ENCODE measurements around the gene TMEM37.

TMEM37 gene

DNA sequence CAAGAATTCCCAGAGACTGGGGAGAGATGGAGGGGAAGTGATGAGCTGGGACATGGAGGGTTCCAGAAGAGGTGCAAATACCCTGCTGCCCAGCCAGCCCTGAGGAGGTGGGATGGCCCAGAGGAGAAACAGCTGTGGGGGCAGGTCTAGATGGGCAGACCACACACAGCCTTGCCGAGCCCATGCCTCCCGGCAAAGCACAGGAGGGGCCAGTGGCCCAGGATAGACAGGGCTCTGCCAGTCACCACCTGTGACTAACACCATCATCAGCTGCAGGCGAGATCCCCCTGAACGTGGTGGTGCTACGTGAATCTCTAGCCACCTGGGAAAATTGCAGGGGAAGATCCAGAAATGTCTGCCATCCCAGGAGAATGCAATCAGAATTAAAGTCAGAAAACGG is 53.2 kb downstream of the TMEM37 start:
- no peaks in the 10 kb centered on the region for H3K36me3 ChIP-seq (replicated peaks)
- no peak for DNase-seq
- H3K4me3 ChIP-seq (ENCODE audit: low read depth, low read length): no peak overlapping the region
- H3K27me3 ChIP-seq (replicated peaks): peaks cover 5% of the 10 kb centered on the region
- no peak overlapping the region for H3K27ac ChIP-seq
- TF ChIP-seq, protein P1, sequence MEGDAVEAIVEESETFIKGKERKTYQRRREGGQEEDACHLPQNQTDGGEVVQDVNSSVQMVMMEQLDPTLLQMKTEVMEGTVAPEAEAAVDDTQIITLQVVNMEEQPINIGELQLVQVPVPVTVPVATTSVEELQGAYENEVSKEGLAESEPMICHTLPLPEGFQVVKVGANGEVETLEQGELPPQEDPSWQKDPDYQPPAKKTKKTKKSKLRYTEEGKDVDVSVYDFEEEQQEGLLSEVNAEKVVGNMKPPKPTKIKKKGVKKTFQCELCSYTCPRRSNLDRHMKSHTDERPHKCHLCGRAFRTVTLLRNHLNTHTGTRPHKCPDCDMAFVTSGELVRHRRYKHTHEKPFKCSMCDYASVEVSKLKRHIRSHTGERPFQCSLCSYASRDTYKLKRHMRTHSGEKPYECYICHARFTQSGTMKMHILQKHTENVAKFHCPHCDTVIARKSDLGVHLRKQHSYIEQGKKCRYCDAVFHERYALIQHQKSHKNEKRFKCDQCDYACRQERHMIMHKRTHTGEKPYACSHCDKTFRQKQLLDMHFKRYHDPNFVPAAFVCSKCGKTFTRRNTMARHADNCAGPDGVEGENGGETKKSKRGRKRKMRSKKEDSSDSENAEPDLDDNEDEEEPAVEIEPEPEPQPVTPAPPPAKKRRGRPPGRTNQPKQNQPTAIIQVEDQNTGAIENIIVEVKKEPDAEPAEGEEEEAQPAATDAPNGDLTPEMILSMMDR (IDR thresholded peaks at IDR 0.05; ENCODE audit: low read depth, low read length, missing control alignments): no peak
- in situ Hi-C loops (cut with HindIII; ENCODE audit: low pct_ligation_motif_present, low sequenced_read_pairs): no loop called here

GRCh38 chr2:119485336-119486110 is 53.9 kb downstream of the TMEM37 start:
- TF ChIP-seq, protein P1 (IDR thresholded peaks at IDR 0.05; ENCODE audit: low read depth, low read length, missing control alignments): no peak
- in situ Hi-C loops (cut with HindIII; ENCODE audit: low pct_ligation_motif_present, low sequenced_read_pairs): no loop called here
- H3K27me3 ChIP-seq (replicated peaks): peaks cover 3% of the 10 kb centered on the region
- DNase-seq: no peak
- H3K4me3 ChIP-seq (ENCODE audit: low read depth, low read length): no peak overlapping the region
- H3K27ac ChIP-seq: no peak overlapping the region
- no peaks in the 10 kb centered on the region for H3K36me3 ChIP-seq (replicated peaks)

- Histone ChIP-seq H3K27me3 (replicated peaks) (peaks cover 3% of the 10 kb centered on the region), H3K27ac (no peak overlapping the region), H3K4me3 (ENCODE audit: low read depth, low read length) (no peak overlapping the region), H3K36me3 (replicated peaks) (no peaks in the 10 kb centered on the region)
- DNase-seq: no peak
- TF ChIP-seq, protein P1 (IDR thresholded peaks at IDR 0.05; ENCODE audit: low read depth, low read length, missing control alignments): no peak
- in situ Hi-C loops (cut with HindIII; ENCODE audit: low pct_ligation_motif_present, low sequenced_read_pairs): no loop called here
Observed at GRCh38 chr2:119486196-119486827, 54.7 kb downstream of the TMEM37 start.

DNA sequence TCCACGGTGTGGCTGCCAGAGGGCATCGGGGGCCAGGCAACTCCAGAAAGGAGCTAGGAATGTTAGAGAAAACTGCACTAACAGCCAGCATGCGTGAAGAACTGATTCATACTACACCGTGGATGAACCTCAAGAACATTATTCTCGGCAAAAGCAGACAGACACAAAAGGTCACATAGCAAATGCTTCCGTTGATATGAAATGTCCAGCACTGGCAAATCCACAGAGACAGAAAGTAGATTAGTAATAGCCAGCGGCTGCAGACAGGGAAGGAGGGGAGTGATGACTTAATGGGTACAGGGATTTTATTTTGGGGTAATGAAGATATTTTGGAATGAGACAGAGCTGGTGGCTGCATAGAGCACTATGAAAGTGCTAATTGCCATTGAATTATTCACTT is 55.2 kb downstream of the TMEM37 start:
- no peak for DNase-seq

DNA sequence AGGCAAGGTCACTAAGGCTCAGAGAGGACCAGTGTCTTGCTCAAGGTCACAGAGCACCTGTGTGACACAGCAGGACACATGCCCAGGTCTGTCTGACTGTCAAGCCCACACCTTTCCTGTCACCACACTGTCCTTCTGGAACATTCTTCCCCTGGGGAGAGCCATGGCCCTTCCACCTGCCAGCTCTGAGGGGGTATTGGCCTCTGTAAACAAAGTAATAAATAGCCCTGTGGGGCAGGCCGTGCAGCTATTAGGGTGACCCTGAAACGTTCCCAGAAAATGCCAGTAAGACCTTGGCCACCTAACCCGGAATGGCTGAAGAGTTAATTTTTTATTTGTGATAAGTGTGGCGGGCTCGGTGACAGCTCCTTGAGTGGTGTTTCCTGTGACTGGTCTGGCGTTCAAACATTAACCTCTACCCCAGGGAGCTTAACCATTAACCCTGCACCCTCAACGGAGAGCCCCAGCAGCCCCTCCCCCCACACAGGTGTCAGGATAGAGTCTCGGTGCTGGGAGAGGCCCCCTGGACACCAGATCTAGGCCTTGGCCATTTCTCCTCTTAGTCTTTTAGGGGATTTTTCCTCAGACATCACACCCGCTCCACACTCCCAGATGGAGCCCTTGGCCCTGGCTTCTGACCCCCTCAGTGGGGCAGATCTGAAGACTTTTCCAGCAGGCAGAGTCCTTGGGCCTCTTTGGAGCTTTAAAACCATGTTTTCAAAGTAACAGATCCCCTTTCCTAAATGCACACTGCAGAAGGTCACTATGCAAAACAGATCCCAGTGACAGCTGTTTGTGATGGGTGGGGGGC is 56.0 kb downstream of the TMEM37 start:
- no peak for DNase-seq
- Histone ChIP-seq H3K36me3 (replicated peaks) (no peaks in the 10 kb centered on the region), H3K4me3 (ENCODE audit: low read depth, low read length) (no peak overlapping the region), H3K27me3 (replicated peaks) (peaks cover 3% of the 10 kb centered on the region), H3K27ac (no peak overlapping the region)
- TF ChIP-seq, protein P1 (IDR thresholded peaks at IDR 0.05; ENCODE audit: low read depth, low read length, missing control alignments): no peak
- in situ Hi-C loops (cut with HindIII; ENCODE audit: low pct_ligation_motif_present, low sequenced_read_pairs): no loop called here

More for the DNA sequence above, 55.2 kb downstream of the TMEM37 start:
- Histone ChIP-seq H3K4me3 (ENCODE audit: low read depth, low read length) (no peak overlapping the region), H3K27me3 (replicated peaks) (peaks cover 3% of the 10 kb centered on the region), H3K36me3 (replicated peaks) (no peaks in the 10 kb centered on the region), H3K27ac (no peak overlapping the region)
- TF ChIP-seq, protein P1 (IDR thresholded peaks at IDR 0.05; ENCODE audit: low read depth, low read length, missing control alignments): no peak
- in situ Hi-C loops (cut with HindIII; ENCODE audit: low pct_ligation_motif_present, low sequenced_read_pairs): no loop called here

Data from brain microvascular endothelial cell (primary cell).